NCI-H1105 treated with DMSO at 0.1 percent for 48 hours (cell line): Measurements from ENCODE around the gene GJD3.
"Not testable (repeated sequence)": the region's sequence is repeated elsewhere in the genome, so short reads cannot be mapped to it uniquely, and the experiment has no call there.

ENCODE experiments used
- DNase-seq: peaks from one replicate; lab custom pipeline; 2025; lab: John Stamatoyannopoulos, UW

The GJD3 gene

GRCh38 chr17:40367728-40368127, 3.2 kb upstream of the GJD3 start:
- DNase-seq: not testable (repeated sequence)

GRCh38 chr17:40366861-40367518, 2.5 kb upstream of the GJD3 start:
- no peak for DNase-seq

GRCh38 chr17:40366076-40366860, 1.7 kb upstream of the GJD3 start:
- DNase-seq: no peak

- DNase-seq: no peak
Observed at GRCh38 chr17:40364906-40365305, 369 bp upstream of the GJD3 start.

- no peak for DNase-seq
Observed at GRCh38 chr17:40363111-40363827, 1.3 kb downstream of the GJD3 start.

GRCh38 chr17:40362696-40363110, 1.8 kb downstream of the GJD3 start:
- DNase-seq: peak; percentile 20

GRCh38 chr17:40361925-40362695, 2.4 kb downstream of the GJD3 start:
- no peak for DNase-seq

GRCh38 chr17:40361063-40361924, 3.2 kb downstream of the GJD3 start:
- no peak for DNase-seq

GRCh38 chr17:40360091-40360490, 4.4 kb downstream of the GJD3 start:
- no peak for DNase-seq

GRCh38 chr17:40358323-40359038, 6.1 kb downstream of the GJD3 start:
- peak; percentile 57 for DNase-seq

GRCh38 chr17:40356990-40357881, 7.3 kb downstream of the GJD3 start:
- DNase-seq: no peak

- DNase-seq: no peak
Observed at GRCh38 chr17:40355804-40356758, 8.5 kb downstream of the GJD3 start.

GRCh38 chr17:40355123-40355803, 9.3 kb downstream of the GJD3 start:
- DNase-seq: peak; percentile 16

GRCh38 chr17:40354221-40355122, 10.1 kb downstream of the GJD3 start:
- no peak for DNase-seq

GRCh38 chr17:40352779-40353394, 11.7 kb downstream of the GJD3 start:
- no peak for DNase-seq

- DNase-seq: no peak
Observed at GRCh38 chr17:40352237-40352778, 12.2 kb downstream of the GJD3 start.
